ENCODE data around the gene SLC39A6.
"Not testable (repeated sequence)": the region's sequence is repeated elsewhere in the genome, so short reads cannot be mapped to it uniquely, and the experiment has no call there.

- TF ChIP-seq CTCF, POLR2A (IDR thresholded peaks at IDR 0.05): not testable (repeated sequence)
These were observed 51.4 kb downstream of the SLC39A6 start for GRCh38 chr18:36077764-36078163.

Data from esophagus squamous epithelium (tissue), 4 donors.